GM21515 (cell line): ENCODE measurements around the gene TGFBR3.
"Not testable (repeated sequence)": the region's sequence is repeated elsewhere in the genome, so short reads cannot be mapped to it uniquely, and the experiment has no call there.

Experiments used
- ATAC-seq: cut with Tn5 transposase; IDR thresholded peaks from one replicate; pipeline ENCODE4 v1.9.1; 2021; ENCODE audit not compliant: unreplicated experiment

The TGFBR3 gene

DNA sequence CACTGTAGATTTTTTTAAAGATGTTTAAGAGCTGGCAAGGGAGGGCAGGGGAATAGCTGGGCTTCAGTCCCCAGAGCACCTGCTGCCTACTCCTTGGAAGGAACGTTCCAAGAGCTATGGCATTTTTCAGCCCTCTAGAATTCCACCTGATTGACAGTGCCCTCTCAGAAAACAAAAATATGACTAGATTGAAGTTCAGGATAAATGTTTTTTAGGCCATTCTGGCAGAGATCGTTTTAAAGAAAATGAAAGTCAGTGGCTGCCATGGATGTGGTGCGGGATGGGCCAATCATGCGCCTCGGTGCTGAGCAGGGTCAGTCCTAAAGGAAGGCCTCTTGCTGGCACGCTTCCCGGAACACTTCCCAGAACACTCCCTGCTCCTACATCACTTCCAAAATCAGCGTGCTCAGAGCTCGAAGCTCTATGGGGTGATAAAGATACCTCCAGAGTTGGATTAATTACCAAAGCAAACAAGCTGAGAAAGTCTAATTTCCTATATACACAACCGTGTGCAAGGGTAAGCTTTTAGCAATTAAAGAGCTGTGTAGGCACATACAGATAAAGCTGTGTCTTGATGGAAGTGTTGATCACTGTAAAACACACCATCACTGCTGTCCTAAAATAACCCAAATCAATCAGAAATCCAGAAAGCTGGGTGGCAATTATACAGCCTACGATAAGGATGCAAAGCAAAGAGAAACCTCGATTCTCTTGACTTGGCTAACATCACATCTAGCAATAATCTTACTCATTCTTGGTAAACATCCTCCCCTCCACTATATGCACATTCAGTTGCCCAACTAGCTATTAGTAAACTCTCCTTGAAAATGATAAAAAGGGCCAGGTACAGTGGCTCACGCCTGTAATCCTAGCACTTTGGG is 34.6 kb downstream of the TGFBR3 start:
- ATAC-seq = no peak

DNA sequence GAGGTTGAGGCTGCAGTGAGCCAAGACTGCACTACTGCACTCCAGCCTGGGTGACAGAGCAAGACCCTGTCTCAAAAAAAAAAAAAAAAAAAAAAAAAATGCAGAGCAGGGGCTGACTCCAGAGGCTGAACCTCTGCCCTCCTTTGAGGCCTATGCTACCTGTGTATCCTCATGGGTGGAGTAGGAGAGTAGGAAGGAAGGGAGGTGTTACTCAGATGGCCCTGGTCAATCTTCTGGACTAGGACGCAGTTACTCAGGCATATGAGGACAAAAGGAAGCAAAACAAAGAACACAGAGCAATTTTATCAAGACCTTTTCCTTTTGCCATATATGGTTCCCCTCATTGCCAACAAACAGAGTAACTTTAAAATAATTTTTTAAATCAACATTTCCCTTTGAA is 35.2 kb downstream of the TGFBR3 start:
- no peak for ATAC-seq

DNA sequence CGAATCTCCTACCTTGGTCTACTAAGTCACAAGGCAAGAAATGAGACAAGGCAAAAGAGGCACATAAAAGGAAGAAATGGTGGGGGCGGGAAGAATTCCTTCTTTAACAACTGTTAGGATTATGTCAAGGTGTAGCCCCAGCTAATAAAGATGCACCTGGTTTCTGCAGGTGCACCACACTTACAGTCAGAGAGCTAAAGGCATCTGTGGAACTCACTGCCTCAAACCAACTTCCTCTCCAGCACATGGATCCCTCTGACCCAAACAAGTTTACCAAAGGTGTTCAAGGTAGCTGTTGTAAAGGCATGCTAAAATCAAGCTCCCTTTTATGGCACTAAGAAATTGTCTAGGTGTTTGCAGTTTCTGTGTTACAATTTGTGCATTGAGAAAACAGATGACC is 38.1 kb downstream of the TGFBR3 start:
- ATAC-seq = no peak

DNA sequence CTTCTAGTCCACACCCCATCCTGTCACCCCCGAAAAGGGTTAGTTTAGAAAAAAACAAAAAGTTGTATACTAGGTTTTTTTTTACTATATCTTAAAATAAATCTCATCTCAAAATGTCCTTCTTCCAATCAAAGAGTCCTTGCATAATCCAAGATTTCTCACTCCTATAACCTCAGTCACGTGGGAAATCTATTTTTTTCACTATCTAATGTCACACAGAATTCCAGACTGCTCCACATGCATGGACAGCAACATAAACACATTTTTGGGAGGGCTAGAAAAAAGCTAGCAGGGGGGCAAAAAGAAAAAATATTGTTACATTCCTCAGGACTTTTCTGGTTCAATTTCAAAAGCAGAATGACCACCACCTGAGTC is 39.3 kb downstream of the TGFBR3 start:
- no peak for ATAC-seq

DNA sequence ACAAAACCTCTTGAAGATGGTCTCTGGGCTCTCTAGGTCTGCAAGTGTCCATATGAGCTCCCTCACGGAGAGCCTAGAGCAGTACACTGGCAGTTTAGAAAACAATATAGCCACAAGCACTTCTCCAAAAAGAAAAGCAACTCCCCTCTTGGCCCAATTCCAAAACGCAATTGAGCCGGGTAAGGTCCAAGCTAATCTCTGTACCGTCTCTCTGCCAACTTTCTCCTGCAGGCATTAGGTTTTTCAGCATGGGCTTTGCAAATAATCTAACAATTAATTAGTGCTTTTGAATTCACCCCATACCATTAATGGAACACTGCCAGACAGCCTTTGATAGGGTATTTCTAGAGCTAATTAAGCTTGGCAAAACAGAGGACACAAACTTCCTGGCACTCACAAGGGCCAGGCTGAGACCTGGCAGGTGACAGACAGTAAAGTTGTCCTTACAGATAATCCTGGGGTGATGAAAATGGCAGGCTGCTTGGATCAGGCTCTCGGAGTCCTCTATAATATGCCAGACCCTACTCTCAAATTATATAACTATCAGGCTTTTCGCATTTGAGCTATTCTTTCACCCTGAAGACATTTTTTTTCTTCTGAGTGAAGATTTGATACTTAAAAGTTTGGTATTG is 39.8 kb downstream of the TGFBR3 start:
- ATAC-seq = no peak

DNA sequence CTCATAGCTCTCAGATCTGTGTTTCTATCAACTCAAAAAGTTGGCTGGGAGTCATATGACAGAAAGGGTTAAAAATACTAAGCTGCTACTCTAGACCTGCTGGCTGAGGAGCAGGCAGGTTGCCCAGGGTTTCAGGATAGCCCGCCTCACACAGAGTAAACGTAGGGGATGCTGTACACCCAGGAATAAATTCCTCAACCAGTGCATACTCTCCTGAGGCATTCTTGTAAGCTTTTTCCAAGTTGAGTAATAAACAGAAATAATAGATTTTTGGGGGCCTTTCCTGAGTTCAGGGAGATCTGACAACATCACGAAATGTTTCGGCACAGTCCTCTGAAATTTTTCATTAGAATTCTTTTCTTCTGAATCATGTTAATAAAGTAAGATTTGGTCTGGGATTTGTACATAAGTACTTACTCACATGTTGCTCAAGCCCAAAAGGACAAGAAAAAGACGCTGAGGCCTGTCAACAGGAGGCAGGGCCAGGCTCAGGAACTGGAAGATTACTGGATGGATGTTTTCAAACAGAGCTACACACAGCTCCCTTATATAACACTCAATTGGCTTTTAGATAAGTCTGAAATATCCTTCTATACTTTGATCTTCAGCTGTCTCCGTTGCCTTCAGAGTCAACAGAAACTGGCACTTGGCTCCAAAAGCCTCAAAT is 41.0 kb downstream of the TGFBR3 start:
- no peak for ATAC-seq

DNA sequence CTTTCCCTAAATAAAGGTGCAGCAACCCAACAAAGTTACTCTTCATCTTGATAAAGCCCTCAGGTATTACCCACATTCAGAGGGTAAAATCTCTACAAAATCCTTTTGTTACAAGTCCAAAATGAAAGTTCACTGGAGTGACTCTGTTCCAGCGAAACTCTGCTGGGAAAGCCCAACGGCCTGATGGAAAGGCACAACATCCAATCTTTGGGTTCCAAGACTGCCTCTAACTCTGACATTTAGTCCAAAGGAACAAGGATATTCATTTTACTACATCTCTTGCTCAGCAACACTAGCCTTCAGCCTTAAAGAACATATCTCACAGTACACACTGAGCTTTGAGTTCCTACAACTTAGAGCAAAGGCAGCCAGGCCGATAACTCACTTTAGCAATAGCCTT is 42.1 kb downstream of the TGFBR3 start:
- no peak for ATAC-seq

DNA sequence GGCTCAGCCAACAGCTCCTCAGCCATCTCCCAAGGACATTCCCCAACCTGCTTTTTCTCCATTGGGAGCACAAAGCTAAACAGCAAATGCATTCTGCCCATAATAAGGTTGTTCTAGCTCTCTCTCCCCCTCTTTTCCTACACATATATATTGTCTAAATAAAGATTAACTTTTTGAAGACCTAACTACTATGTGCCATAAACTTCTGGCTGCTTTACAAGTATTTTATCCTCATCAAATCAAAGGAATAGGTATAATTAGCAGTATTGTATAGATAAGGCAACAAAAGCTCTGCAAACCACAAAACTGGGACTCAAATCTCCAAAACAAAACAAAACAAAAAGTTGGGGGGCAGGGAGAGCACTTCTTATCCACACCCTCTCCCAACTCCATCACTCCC is 43.4 kb downstream of the TGFBR3 start:
- no peak for ATAC-seq

DNA sequence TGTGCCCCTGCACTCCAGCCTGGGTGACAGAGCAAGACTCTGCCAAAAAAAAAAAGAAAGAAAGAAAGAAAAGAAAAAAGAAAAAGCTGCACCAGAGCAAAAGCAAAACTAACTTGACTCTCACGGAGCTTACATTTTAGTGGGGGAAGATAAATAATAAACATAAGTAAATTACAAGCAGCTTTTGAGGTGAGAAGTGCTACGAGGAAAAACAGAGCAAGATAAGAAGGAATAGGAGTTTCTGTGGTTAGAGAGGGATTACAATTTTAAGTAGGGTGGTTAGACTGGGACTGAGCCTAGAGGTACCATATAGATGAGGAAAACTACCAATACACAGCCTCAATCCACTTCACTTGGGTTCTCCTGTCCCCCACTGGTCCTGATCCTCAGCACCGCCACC is 43.9 kb downstream of the TGFBR3 start:
- ATAC-seq = no peak

DNA sequence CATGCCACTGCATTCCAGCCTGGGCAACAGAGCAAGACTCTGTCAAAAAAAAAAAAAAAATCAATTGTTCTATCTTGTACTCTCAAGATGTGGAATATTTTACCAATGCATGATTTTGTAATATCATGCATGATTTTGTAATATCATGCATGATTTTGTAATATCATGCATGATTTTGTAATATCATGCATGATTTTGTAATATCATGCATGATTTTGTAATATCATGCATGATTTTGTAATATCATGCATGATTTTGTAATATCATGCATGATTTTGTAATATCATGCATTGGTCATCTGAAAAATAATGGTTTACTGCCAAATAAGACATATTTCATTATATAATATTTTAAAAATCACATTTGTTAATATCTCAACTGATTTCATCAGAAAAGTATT is 45.7 kb downstream of the TGFBR3 start:
- not testable (repeated sequence) for ATAC-seq

DNA sequence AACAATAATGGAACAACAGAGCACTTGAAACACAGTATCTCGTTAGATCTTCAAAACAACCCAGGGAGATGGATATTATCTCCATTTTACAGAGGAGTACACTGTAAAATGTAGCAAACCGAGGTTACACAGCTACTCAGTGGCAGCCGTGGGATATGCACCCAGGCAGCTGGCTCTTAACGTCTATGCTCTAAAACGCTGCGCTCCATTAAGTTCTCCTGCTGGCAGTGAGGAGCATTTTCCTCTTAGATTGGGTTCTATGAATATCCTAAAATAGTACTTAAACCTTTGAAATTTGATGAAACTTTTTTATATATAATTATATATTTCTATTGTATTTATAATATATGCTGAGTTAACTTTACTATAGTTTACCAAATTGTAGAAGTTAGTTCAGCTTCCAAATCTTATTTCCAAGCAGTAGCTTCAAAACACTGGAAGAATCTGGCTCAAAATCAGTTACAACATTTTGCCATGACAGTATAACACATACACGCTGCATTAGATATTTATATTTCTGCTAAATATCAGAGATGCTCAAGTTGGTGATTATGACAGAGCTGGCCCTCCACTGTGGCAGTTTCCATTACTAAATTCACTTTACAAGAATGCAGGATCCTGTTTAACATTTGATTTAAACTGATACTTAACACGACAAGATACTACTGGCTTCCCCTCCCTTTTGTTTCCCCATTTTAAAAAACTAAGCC is 49.5 kb downstream of the TGFBR3 start:
- ATAC-seq = no peak

DNA sequence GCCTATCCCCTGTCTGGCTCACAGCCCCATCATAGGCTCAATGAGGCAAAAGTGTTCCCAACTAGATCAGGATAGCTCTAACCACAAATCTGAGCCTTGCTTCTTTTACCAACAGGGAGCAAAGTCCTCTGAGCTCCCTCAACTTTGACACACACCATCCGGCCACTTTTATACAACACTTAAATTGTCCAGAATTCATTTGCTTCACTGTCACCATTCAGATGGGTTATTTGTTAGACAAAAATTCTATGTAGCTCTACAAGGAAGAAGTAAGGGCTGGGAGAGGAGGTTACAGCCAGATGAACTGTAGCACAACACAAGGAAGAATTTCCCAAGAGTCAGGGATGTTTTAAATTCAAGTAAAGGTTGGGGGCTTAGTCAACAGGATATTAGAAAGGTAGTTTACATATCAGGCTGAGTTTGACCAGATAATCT is 50.8 kb downstream of the TGFBR3 start:
- no peak for ATAC-seq

DNA sequence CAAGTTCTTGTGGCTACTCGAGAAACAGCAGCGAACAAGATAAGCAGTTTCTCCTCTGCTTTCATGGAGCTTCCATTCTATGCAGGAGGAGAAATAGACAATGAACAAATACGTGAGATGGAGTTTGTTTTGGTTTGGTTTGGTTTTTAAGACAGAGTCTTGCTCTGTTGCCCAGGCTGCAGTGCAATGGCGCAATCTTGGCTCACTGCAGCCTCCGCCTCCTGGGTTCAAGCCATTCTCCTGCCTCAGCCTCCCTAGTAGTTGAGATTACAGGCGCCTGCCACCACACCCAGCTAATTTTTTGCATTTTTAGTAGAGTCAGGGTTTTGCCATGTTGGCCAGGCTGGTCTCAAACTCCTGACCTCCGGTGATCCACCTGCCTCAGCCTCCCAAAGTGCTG is 51.4 kb downstream of the TGFBR3 start:
- ATAC-seq = not testable (repeated sequence)

DNA sequence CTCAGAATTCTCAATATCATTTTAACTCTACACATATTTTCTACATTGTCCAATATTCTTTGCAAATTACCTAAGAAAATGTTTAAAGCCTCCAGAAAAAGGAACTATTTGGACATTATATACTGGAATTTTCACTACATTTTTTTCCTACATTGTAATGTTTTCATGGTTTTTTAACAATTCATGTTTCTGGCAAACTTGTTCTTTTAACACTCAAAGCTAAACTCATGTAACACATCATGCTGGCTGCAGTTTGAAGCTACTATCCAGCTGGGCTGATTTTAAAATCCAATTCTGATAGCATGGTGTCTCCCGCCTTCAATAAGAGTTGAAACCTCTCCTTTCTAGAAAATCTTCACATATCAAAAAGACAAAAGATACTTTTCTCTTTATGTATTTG is 52.0 kb downstream of the TGFBR3 start:
- ATAC-seq = no peak

DNA sequence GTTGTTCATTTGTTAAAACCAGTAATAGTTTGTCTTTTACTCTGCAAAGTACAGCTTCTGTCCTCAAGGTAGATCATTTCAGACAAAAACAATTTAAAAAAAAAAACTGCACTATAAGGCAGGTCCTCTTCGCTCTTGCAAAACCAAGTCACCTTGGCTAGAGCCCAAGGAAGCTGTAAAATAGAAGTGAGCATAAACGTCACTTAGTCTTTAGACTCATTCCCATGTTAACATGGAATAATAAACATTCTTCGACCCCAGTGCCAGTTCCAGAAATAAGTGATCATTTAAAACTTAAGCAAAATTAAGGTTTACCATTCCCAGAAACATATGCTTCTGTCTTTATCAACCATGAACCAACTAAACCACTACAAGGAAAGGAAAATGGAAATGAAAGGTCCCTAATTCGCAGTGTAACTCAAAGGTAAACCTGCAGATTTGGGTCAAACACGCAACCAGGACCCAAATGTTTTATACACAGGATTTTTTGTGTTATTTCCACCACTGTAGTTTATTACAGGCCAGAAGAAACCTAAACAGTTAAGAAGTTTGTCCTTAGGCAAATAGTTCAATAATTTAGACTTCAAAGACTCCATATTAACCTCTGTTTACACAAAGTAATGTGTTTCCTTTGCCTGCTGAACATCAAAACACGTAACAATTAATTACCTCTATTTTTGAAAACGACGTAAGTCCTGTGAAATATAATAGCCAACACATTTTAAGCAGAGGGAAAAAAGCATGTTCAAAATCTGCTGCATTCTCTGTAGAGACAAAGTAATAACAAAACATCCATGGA is 54.6 kb downstream of the TGFBR3 start:
- no peak for ATAC-seq

DNA sequence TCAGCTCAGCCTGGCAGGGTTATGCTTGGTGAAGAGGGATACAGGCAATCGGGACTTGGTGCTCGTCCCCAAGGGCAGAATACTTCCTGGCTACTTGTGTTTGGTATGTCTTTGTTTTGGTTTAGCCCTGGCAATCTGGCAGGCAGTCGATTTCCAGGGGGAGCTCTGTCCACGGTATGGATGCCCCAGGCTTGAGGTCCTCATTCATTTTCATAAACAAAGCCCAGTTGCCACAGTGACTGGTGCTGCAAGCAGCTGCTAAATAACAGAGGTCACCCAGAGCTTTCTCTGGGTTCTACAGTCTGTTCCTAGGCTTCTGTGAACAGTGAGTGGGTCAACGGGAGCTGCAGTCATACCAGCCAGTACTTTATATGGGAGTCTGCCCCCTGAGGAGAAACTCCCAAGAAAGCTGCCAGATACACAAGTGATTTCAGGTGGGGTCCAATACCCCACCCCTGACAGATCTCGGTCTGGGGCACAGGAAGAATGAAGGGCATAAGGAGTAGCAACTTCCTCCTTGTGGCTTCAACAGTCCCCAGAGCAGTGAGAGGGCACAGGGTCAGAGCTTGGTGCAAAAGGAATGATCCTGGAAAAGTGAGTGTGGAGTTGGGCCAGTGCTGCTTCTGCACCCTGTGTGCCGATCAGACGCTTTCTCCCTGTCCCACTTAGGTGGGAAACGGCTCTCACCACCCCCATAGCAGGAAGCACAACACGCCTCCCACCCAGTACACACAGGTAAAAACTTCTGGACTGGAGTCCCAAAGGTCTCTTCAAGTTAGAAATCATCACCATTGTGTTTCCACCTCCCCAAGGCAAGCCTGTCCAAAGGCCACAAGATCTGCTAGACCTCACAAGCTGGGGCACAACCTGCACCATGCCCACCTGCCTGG is 55.5 kb downstream of the TGFBR3 start:
- ATAC-seq = no peak

DNA sequence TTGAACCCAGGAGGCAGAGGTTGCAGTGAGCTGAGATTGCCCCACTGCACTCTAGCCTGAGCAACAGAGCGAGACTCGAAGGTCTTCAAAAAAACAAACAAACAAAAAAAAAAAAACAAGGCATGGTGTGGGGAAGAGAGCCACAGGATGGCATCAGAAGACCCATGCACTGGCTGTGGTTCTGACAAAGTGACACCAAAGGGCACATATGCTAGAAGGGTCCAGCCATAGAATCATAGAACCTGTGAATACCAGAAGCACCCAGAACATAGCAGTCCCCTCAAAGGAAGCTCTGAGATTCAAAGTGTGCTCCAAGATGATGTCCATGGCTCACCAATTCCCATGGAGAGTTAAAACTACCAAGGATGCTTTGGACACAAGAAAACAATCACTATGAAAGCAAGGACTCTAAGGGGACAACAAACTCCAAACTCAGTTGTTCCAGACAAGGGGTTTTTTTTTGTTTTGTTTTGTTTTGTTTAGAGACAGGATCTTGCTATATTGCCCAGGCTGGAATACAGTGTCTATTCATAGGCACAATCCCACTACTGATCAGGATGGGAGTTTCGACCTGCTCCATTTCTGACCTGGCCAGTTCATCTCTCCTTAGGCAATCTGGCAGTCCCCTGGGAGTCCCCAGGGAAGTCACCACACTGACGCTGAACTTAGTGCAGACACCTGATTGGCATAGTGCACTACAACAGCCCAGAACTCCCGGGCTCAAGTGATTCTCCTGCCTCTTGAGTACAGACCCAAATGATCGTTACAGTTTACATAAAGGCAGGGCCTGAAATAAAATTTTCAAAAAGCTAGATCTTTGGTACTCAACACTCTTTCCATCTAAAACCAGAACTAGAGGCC is 56.4 kb downstream of the TGFBR3 start:
- ATAC-seq = no peak

DNA sequence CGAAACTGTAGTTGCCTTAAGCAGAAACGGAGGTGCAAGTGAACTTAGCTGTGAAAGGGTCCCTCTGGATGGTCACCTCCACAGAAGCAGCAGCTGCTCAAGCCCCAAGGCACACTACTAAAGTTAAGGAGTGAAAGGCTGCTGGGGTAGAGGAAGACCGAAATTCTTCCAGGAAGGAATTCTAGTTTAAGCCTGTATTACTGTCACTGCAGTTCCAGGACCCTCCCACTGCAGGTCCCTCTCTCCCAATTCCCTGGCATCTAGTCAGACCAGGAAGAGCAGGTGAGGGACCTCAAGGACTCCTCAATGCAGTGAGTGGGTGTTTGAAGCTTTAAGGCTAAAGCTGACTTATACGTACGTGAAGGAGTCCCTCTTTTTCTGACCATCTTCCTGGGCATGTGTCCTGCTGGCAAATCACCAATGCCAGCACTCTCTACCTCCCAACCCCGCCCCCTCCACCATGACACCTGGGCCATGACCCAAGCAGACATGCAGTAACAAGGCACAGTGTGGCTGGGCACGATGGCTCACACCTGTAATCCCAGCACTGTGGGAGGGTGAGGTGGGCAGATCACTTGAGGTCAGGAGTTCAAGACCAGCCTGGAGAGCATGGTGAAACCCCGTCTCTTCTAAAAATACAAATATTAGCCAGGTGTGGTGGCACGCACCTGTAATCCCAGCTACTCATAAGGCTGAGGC is 57.2 kb downstream of the TGFBR3 start:
- no peak for ATAC-seq
